ENCODE measurements around the gene ASTL.
A peak's percentile ranks its signal among the peaks of the same experiment; 100 is the strongest.

The ASTL gene

DNA sequence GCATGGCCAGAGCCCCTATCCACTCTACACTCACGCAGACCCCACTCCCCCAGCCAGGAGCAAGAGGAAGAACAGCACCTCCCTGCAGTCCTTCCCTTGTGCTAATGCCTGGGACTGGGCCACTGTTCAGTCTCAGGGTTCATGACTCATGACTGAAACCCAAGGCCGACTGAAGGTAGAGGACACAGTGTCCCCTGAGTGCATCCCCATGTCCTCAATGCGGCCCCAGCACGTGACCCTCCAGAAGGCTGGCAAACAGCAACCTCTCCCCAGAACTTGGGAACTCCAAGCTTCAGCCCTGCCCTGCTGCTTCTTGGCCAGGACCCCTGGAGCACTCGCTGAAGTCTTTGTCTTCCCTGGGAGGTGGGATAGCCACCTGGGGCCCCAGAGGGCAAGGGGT, 15.9 kb downstream of the ASTL start:
- Histone ChIP-seq H3K36me3 (ENCODE audit: control insufficient read depth, insufficient read depth, low read length) (no peaks in the 10 kb centered on the region), H3K4me1 (ENCODE audit: control insufficient read depth, insufficient read depth, low read length) (no peaks in the 10 kb centered on the region), H3K4me3 (ENCODE audit: low read depth, low read length) (no peak overlapping the region), H3K9ac (ENCODE audit: low read depth, low read length) (no peak overlapping the region), H3K27me3 (ENCODE audit: control insufficient read depth, insufficient read depth, low read length) (peaks cover 21% of the 10 kb centered on the region), H3K27ac (ENCODE audit: low read depth, low read length) (no peak overlapping the region), H3K9me3 (ENCODE audit: control insufficient read depth, insufficient read depth, low read length) (no peaks in the 10 kb centered on the region)

DNA sequence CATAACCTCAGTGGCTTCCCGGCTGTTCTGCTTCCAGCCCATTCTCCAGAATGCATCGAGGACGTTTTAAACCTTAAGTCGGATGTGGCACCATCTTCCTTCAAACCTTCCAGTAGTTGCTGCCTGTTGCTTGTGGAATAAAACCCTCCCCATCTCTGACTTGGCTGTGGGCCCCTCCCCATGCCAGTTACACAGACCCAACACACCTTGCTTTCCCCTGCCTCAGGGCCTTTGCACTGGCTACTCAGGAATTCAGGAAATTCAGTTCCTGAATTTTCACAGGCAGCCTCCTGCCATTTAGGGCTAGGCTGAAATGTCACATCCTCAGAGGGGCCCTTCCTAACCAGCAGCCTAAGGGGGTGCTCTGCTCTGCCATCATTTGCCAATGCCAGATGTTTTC, 16.9 kb downstream of the ASTL start:
- Histone ChIP-seq H3K27ac (ENCODE audit: low read depth, low read length) (no peak overlapping the region), H3K9me3 (ENCODE audit: control insufficient read depth, insufficient read depth, low read length) (no peaks in the 10 kb centered on the region), H3K27me3 (ENCODE audit: control insufficient read depth, insufficient read depth, low read length) (peaks cover 24% of the 10 kb centered on the region), H3K4me3 (ENCODE audit: low read depth, low read length) (no peak overlapping the region), H3K36me3 (ENCODE audit: control insufficient read depth, insufficient read depth, low read length) (no peaks in the 10 kb centered on the region), H3K9ac (ENCODE audit: low read depth, low read length) (no peak overlapping the region), H3K4me1 (ENCODE audit: control insufficient read depth, insufficient read depth, low read length) (0 out of 2 replicates have a peak, but pooled peaks cover 2% of the 10 kb centered on the region)

- Histone ChIP-seq H3K9ac (ENCODE audit: low read depth, low read length) (no peak overlapping the region), H3K4me3 (ENCODE audit: low read depth, low read length) (no peak overlapping the region), H3K36me3 (ENCODE audit: control insufficient read depth, insufficient read depth, low read length) (no peaks in the 10 kb centered on the region), H3K9me3 (ENCODE audit: control insufficient read depth, insufficient read depth, low read length) (no peaks in the 10 kb centered on the region), H3K27me3 (ENCODE audit: control insufficient read depth, insufficient read depth, low read length) (peaks cover 28% of the 10 kb centered on the region), H3K27ac (ENCODE audit: low read depth, low read length) (no peak overlapping the region), H3K4me1 (ENCODE audit: control insufficient read depth, insufficient read depth, low read length) (0 out of 2 replicates have a peak, but pooled peaks cover 2% of the 10 kb centered on the region)
Measured at GRCh38 chr2:96120991-96121390, 17.3 kb downstream of the ASTL start.

- Histone ChIP-seq H3K4me3 (ENCODE audit: low read depth, low read length) (no peak overlapping the region), H3K27ac (ENCODE audit: low read depth, low read length) (no peak overlapping the region), H3K9ac (ENCODE audit: low read depth, low read length) (no peak overlapping the region), H3K27me3 (ENCODE audit: control insufficient read depth, insufficient read depth, low read length) (peaks cover 36% of the 10 kb centered on the region), H3K36me3 (ENCODE audit: control insufficient read depth, insufficient read depth, low read length) (no peaks in the 10 kb centered on the region), H3K4me1 (ENCODE audit: control insufficient read depth, insufficient read depth, low read length) (0 out of 2 replicates have a peak, but pooled peaks cover 2% of the 10 kb centered on the region), H3K9me3 (ENCODE audit: control insufficient read depth, insufficient read depth, low read length) (no peaks in the 10 kb centered on the region)
Measured at GRCh38 chr2:96120091-96120720, 18.1 kb downstream of the ASTL start.

- Histone ChIP-seq H3K36me3 (ENCODE audit: control insufficient read depth, insufficient read depth, low read length) (no peaks in the 10 kb centered on the region), H3K4me1 (ENCODE audit: control insufficient read depth, insufficient read depth, low read length) (0 out of 2 replicates have a peak, but pooled peaks cover 2% of the 10 kb centered on the region), H3K27me3 (ENCODE audit: control insufficient read depth, insufficient read depth, low read length) (peaks cover 44% of the 10 kb centered on the region), H3K4me3 (ENCODE audit: low read depth, low read length) (no peak overlapping the region), H3K27ac (ENCODE audit: low read depth, low read length) (no peak overlapping the region), H3K9me3 (ENCODE audit: control insufficient read depth, insufficient read depth, low read length) (no peaks in the 10 kb centered on the region), H3K9ac (ENCODE audit: low read depth, low read length) (no peak overlapping the region)
Measured at GRCh38 chr2:96119389-96119751, 18.9 kb downstream of the ASTL start.

GRCh38 chr2:96118698-96119388, 19.5 kb downstream of the ASTL start:
- Histone ChIP-seq H3K27me3 (ENCODE audit: control insufficient read depth, insufficient read depth, low read length) (peaks cover 45% of the 10 kb centered on the region), H3K9me3 (ENCODE audit: control insufficient read depth, insufficient read depth, low read length) (no peaks in the 10 kb centered on the region), H3K27ac (ENCODE audit: low read depth, low read length) (no peak overlapping the region), H3K36me3 (ENCODE audit: control insufficient read depth, insufficient read depth, low read length) (no peaks in the 10 kb centered on the region), H3K9ac (ENCODE audit: low read depth, low read length) (no peak overlapping the region), H3K4me3 (ENCODE audit: low read depth, low read length) (no peak overlapping the region), H3K4me1 (ENCODE audit: control insufficient read depth, insufficient read depth, low read length) (peaks cover 2% of the 10 kb centered on the region; the same call in 1 of the 2 replicates)

DNA sequence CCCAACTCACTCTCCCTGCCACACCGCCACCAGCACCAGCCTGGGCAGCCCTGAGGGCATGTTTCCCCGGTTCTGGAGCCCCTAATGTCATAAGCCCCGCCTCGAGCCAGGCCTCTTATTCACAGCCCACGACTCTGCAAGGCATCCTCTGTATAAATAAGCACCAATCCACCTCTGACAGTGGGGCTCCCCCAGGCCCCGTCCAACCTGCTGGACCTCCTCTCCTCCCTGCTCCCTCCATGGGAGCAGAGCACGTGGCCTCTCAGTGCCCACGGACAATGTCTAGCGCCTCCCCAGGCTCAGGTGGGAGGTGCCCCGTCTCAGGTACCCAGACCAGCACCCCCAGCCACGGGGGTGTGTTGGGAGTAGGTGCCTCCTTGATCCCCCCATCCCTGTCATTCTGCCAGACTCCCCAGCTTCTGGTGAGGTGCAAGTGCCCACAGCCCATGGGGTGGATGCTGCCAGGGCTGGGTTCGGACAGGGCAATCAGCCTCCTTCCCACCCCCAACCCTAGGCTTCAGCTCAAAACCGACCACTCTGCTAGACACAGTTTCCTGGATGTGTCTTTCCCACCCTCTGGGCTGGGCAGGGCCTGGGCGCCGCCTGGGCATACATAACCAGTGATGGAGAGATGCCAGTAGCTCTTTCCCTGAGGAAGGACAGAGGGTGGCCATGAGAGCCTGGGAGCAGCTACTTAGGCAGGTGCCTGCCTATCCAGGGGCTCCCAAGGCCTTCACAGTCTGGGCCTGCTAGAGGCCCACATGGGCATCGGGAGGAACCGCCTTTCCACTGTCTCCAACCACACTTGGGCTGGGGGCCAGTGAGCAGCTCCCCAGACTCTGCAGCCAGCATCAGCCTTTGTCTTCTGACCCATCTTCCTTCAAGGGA, 20.4 kb downstream of the ASTL start:
- no peak overlapping the region for H3K9ac ChIP-seq (ENCODE audit: low read depth, low read length)
- H3K27ac ChIP-seq (ENCODE audit: low read depth, low read length) = no peak overlapping the region
- peaks cover 2% of the 10 kb centered on the region; the same call in 1 of the 2 replicates for H3K4me1 ChIP-seq (ENCODE audit: control insufficient read depth, insufficient read depth, low read length)
- H3K27me3 ChIP-seq (ENCODE audit: control insufficient read depth, insufficient read depth, low read length) = peaks cover 45% of the 10 kb centered on the region
- H3K4me3 ChIP-seq (ENCODE audit: low read depth, low read length) = no peak overlapping the region
- H3K9me3 ChIP-seq (ENCODE audit: control insufficient read depth, insufficient read depth, low read length) = no peaks in the 10 kb centered on the region
- H3K36me3 ChIP-seq (ENCODE audit: control insufficient read depth, insufficient read depth, low read length) = no peaks in the 10 kb centered on the region

- H3K27me3 ChIP-seq (ENCODE audit: control insufficient read depth, insufficient read depth, low read length) = peaks cover 45% of the 10 kb centered on the region
- H3K9ac ChIP-seq (ENCODE audit: low read depth, low read length) = no peak overlapping the region
- H3K27ac ChIP-seq (ENCODE audit: low read depth, low read length) = no peak overlapping the region
- no peaks in the 10 kb centered on the region for H3K36me3 ChIP-seq (ENCODE audit: control insufficient read depth, insufficient read depth, low read length)
- H3K4me1 ChIP-seq (ENCODE audit: control insufficient read depth, insufficient read depth, low read length) = peaks cover 2% of the 10 kb centered on the region; the same call in 1 of the 2 replicates
- peak overlapping the region; percentile 73 for H3K4me3 ChIP-seq (ENCODE audit: low read depth, low read length)
- no peaks in the 10 kb centered on the region for H3K9me3 ChIP-seq (ENCODE audit: control insufficient read depth, insufficient read depth, low read length)
Measured at GRCh38 chr2:96116879-96117533, 21.3 kb downstream of the ASTL start.

DNA sequence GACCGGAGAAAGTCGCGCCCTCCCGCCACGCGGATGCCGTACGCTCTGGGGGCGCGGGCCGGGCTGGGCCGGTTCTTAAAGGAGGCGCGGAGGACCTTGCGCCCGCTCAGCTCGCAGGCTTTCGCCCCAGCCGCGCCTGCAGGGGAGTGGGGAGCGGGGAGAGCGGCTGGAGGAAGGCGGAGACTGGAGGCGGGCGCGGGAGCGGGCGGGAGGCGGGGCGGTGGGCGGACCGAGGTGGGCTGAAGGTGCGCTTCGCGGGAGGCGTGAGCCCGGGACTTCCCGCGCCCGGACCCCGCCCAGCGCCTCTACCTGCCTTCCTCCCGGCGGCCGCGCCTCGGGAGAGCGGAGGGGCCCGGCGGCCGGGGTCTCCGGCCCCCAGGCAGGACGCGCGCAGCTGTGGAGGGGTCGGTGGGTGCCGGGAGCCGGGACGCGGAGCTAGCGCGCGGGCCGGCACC, 21.9 kb downstream of the ASTL start, which contains the start of gene ADRA2B:
Gene ADRA2B (minus strand): TSS at position 148 of the 455 bp plus-strand sequence. CDS start 422 bp downstream, outside the sequence.
- Histone ChIP-seq H3K27me3 (ENCODE audit: control insufficient read depth, insufficient read depth, low read length) (peaks cover 45% of the 10 kb centered on the region), H3K9me3 (ENCODE audit: control insufficient read depth, insufficient read depth, low read length) (no peaks in the 10 kb centered on the region), H3K4me1 (ENCODE audit: control insufficient read depth, insufficient read depth, low read length) (peaks cover 2% of the 10 kb centered on the region; the same call in 1 of the 2 replicates), H3K27ac (ENCODE audit: low read depth, low read length) (no peak within 1 kb of the TSS), H3K36me3 (ENCODE audit: control insufficient read depth, insufficient read depth, low read length) (no peaks in the 10 kb centered on the region), H3K9ac (ENCODE audit: low read depth, low read length) (peak within 1 kb of the TSS; percentile 26; the same call in 1 of the 2 replicates), H3K4me3 (ENCODE audit: low read depth, low read length) (peak within 1 kb of the TSS; percentile 73)

DNA sequence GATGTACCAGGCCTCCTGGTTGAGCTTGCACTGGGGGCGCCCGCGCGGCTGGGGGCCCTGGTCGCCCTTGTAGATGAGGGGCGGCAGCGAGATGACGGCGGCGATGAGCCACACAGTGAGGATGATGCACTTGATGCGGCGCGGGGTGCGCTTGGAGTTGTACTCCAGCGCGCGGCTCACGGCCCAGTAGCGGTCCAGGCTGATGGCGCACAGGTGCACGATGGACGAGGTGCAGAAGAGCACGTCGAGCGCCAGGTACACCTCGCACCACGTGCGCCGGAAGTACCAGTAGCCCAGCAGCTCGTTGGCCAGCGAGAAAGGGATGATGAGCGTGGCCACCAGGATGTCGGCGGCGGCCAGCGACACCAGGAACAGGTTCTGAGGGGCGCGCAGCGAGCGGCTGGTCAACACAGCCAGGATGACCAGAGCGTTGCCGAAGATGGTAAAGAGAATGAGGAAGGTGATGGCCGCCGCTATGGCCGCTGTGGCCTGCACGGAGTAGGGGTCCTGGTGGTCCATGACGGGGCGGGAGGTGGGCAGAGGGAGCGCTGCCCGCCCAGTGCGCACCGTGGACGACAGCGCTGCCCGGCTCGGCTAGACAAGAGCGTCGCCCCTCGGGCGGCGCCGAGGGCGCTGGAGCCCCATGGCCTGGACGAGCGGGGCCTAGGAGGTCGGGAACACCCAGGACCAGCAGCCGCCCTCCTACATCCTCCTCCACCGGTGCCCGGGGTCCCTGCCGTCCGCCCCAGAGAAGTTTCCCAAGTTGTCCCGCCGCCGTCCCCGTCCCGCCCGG, 22.5 kb downstream of the ASTL start:
- H3K36me3 ChIP-seq (ENCODE audit: control insufficient read depth, insufficient read depth, low read length) = no peaks in the 10 kb centered on the region
- H3K9ac ChIP-seq (ENCODE audit: low read depth, low read length) = peak overlapping the region; percentile 26; the same call in 1 of the 2 replicates
- H3K27ac ChIP-seq (ENCODE audit: low read depth, low read length) = no peak overlapping the region
- H3K4me3 ChIP-seq (ENCODE audit: low read depth, low read length) = peak overlapping the region; percentile 73
- H3K4me1 ChIP-seq (ENCODE audit: control insufficient read depth, insufficient read depth, low read length) = peaks cover 2% of the 10 kb centered on the region; the same call in 1 of the 2 replicates
- peaks cover 45% of the 10 kb centered on the region for H3K27me3 ChIP-seq (ENCODE audit: control insufficient read depth, insufficient read depth, low read length)
- no peaks in the 10 kb centered on the region for H3K9me3 ChIP-seq (ENCODE audit: control insufficient read depth, insufficient read depth, low read length)
